WTC11 (cell line): ENCODE results near the gene TRIM50. TPM values are rescaled to one million over a fixed set of nuclear protein-coding genes. Genes with fewer than 3 reads are reported as not detected.

Experiments
- ATAC-seq: fragments of 200-7000 bp; cut with Tn5 transposase; 2 replicates; pipeline ENCODE4 v1.10.0; 2021; ENCODE audit warnings: mild to moderate bottlenecking, moderate library complexity
- CTCF ChIA-PET: fragments of 300-600 bp; sonication (Branson Sonifier 250); formaldehyde crosslinking; loops from one replicate; lab custom pipeline; 2021; ENCODE audit warnings: antibody characterized with exemption; lab: Charles Lee
- POLR2A ChIA-PET: fragments of 350-600 bp; sonication (Branson Sonifier 250); formaldehyde crosslinking; loops from one replicate; lab custom pipeline; 2021; ENCODE audit warnings: antibody characterized with exemption; lab: Charles Lee
- DNase-seq: peaks from one replicate; pipeline ENCODE4 v3.0.0; 2021; ENCODE audit warnings: low spot score
- H3K27ac Mint-ChIP-seq: 2 replicates; pipeline ENCODE4 v1.8.0; 2021; ENCODE audit warnings: mixed read lengths
- H3K27me3 Mint-ChIP-seq: 2 replicates; pipeline ENCODE4 v1.8.0; 2021; ENCODE audit warnings: low read depth, mild to moderate bottlenecking, moderate library complexity, mixed read lengths
- H3K36me3 Mint-ChIP-seq: 2 replicates; pipeline ENCODE4 v1.8.0; 2021; ENCODE audit warnings: mixed read lengths
- H3K4me1 Mint-ChIP-seq: 2 replicates; pipeline ENCODE4 v1.8.0; 2022; ENCODE audit warnings: mixed read lengths
- H3K4me3 Mint-ChIP-seq: 2 replicates; pipeline ENCODE4 v1.8.0; 2021; ENCODE audit warnings: mild to moderate bottlenecking, moderate library complexity, mixed read lengths
- H3K9me3 Mint-ChIP-seq: 2 replicates; pipeline ENCODE4 v1.8.0; 2021; ENCODE audit warnings: mixed read lengths
- CBFB ChIP-seq: sonication (generic); formaldehyde crosslinking; IDR thresholded peaks from 2 replicates; pipeline ENCODE4 v1.8.1; 2022; ENCODE audit warnings: mild to moderate bottlenecking, low read depth, missing genetic modification reagents
- CREM ChIP-seq: sonication (generic); formaldehyde crosslinking; IDR thresholded peaks from 2 replicates; pipeline ENCODE4 v1.8.1; 2022; ENCODE audit warnings: mild to moderate bottlenecking, missing genetic modification reagents, moderate library complexity
- E2F1 ChIP-seq: sonication (generic); formaldehyde crosslinking; IDR thresholded peaks from 2 replicates; pipeline ENCODE4 v1.8.0; 2022; ENCODE audit warnings: mild to moderate bottlenecking, missing genetic modification reagents
- ERG ChIP-seq: fragments of 250-450 bp; sonication (Bioruptor Pico); IDR thresholded peaks from 2 replicates; pipeline ENCODE4 v1.8.0; 2021; ENCODE audit warnings: mild to moderate bottlenecking
- GABPB1 ChIP-seq: sonication (generic); formaldehyde crosslinking; IDR thresholded peaks from 2 replicates; pipeline ENCODE4 v1.8.1; 2023; ENCODE audit warnings: mild to moderate bottlenecking, missing genetic modification reagents
- HMGA2 ChIP-seq: fragments of 250-450 bp; sonication (Bioruptor Pico); IDR thresholded peaks from 2 replicates; pipeline ENCODE4 v1.4.0; 2021; ENCODE audit warnings: mild to moderate bottlenecking, moderate library complexity
- KAT7 ChIP-seq: sonication (generic); formaldehyde crosslinking; IDR thresholded peaks from 2 replicates; pipeline ENCODE4 v1.8.1; 2023; ENCODE audit warnings: missing genetic modification reagents, mild to moderate bottlenecking, borderline replicate concordance
- MAX ChIP-seq: sonication (generic); formaldehyde crosslinking; IDR thresholded peaks from 2 replicates; pipeline ENCODE4 v1.8.0; 2022; ENCODE audit warnings: mild to moderate bottlenecking, missing genetic modification reagents
- MXD4 ChIP-seq: fragments of 250-450 bp; sonication (Bioruptor Pico); IDR thresholded peaks from 2 replicates; pipeline ENCODE4 v1.8.0; 2021; ENCODE audit warnings: mild to moderate bottlenecking, moderate library complexity, borderline replicate concordance
- MYBL2 ChIP-seq: sonication (generic); formaldehyde crosslinking; IDR thresholded peaks from 2 replicates; pipeline ENCODE4 v1.8.1; 2023; ENCODE audit warnings: mild to moderate bottlenecking, moderate library complexity, missing genetic modification reagents
- OVOL2 ChIP-seq: fragments of 250-450 bp; sonication (Bioruptor Pico); IDR thresholded peaks from 2 replicates; pipeline ENCODE4 v1.9.0; 2021; ENCODE audit warnings: mild to moderate bottlenecking, borderline replicate concordance
- PREB ChIP-seq: sonication (generic); formaldehyde crosslinking; IDR thresholded peaks from 2 replicates; pipeline ENCODE4 v1.8.1; 2022; ENCODE audit warnings: mild to moderate bottlenecking, missing genetic modification reagents, moderate library complexity, borderline replicate concordance
- RORB ChIP-seq: fragments of 250-450 bp; sonication (Bioruptor Pico); IDR thresholded peaks from 2 replicates; pipeline ENCODE4 v1.9.0; 2021; ENCODE audit warnings: mild to moderate bottlenecking
- SMAD4 ChIP-seq: sonication (generic); formaldehyde crosslinking; IDR thresholded peaks from 2 replicates; pipeline ENCODE4 v1.8.0; 2022; ENCODE audit warnings: mild to moderate bottlenecking, missing genetic modification reagents
- SP1 ChIP-seq: sonication (generic); formaldehyde crosslinking; conservative IDR thresholded peaks from 2 replicates; pipeline ENCODE4 v1.8.1; 2022; ENCODE audit warnings: missing genetic modification reagents
- TCF7 ChIP-seq: sonication (generic); formaldehyde crosslinking; IDR thresholded peaks from 2 replicates; pipeline ENCODE4 v1.8.0; 2022; ENCODE audit warnings: mild to moderate bottlenecking, low read depth, missing genetic modification reagents, moderate library complexity
- TEAD1 ChIP-seq: sonication (generic); formaldehyde crosslinking; IDR thresholded peaks from 2 replicates; pipeline ENCODE4 v1.8.0; 2022; ENCODE audit warnings: mild to moderate bottlenecking, missing genetic modification reagents
- TEAD4 ChIP-seq: sonication (generic); formaldehyde crosslinking; IDR thresholded peaks from 2 replicates; pipeline ENCODE4 v1.8.0; 2022; ENCODE audit warnings: mild to moderate bottlenecking, missing genetic modification reagents
- ZBTB43 ChIP-seq: sonication (generic); formaldehyde crosslinking; IDR thresholded peaks from 2 replicates; pipeline ENCODE4 v1.8.1; 2023; ENCODE audit warnings: mild to moderate bottlenecking, missing genetic modification reagents
- ZMAT4 ChIP-seq: fragments of 250-450 bp; sonication (Bioruptor Pico); IDR thresholded peaks from 2 replicates; pipeline ENCODE4 v1.9.0; 2021; ENCODE audit warnings: mild to moderate bottlenecking
- ZNF396 ChIP-seq: fragments of 250-450 bp; sonication (Bioruptor Pico); IDR thresholded peaks from 2 replicates; pipeline ENCODE4 v1.8.0; 2021; ENCODE audit warnings: mild to moderate bottlenecking, moderate library complexity, borderline replicate concordance
- ZNF423 ChIP-seq: fragments of 250-450 bp; sonication (Bioruptor Pico); IDR thresholded peaks from 2 replicates; pipeline ENCODE4 v2.1.2; 2022; ENCODE audit warnings: mild to moderate bottlenecking, moderate library complexity
- total RNA-seq: library from RNA; stranded (reverse); gene quantifications from 3 replicates; pipeline ENCODE4 v1.2.3, GENCODE V29; 2021
- TF ChIP-seq, protein P1 (sequence below): sonication (generic); formaldehyde crosslinking; IDR thresholded peaks from 2 replicates; pipeline ENCODE4 v1.8.1; 2023; ENCODE audit warnings: mild to moderate bottlenecking, moderate library complexity, missing genetic modification reagents
- TF ChIP-seq, protein P2 (sequence below): sonication (generic); formaldehyde crosslinking; IDR thresholded peaks from 2 replicates; pipeline ENCODE4 v1.8.0; 2023; ENCODE audit warnings: missing genetic modification reagents

TRIM50 gene
- total RNA-seq, 1 experiment from 2014 or later: 0.15 TPM

DNA sequence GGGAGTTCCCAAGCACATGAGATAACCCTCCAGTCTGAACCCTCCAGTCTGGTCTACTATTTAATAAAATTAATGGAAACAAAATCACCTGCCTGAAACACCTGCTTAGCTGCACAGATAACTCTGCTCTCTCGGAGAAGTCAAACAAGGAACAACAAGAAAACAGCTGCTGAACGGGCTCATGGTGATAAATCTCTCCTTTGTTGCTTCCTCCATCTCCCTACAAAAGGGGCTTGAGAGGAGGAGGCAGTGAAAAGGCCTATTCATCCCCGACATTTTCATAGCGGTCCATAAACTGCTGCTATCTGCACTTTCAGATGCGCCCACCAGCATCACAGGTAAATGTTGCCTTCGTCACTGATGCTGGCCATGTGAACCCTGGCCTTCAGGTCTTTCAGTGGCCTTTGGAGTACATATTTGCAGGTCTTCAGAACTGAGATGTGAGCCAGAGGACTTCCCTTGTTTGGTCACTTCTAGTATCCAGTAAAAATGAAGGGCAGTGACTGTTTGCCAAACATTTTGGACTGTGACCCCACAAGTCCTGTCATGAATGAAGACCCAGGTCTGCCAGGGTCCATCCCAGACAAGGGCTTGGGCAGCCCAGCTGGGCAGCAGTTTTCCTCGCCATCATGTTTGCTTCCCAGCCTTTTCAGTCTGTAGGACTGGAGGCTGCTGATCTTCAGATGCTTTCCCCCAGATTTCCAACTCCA is 15.9 kb upstream of the TRIM50 start:
- H3K9me3 Mint-ChIP-seq: no peaks in the 10 kb centered on the region
- POLR2A ChIA-PET: no interaction called here
- H3K27me3 Mint-ChIP-seq: no peaks in the 10 kb centered on the region; the same call in 1 of the 2 replicates
- H3K36me3 Mint-ChIP-seq: no peaks in the 10 kb centered on the region
- TF ChIP-seq, protein P1, sequence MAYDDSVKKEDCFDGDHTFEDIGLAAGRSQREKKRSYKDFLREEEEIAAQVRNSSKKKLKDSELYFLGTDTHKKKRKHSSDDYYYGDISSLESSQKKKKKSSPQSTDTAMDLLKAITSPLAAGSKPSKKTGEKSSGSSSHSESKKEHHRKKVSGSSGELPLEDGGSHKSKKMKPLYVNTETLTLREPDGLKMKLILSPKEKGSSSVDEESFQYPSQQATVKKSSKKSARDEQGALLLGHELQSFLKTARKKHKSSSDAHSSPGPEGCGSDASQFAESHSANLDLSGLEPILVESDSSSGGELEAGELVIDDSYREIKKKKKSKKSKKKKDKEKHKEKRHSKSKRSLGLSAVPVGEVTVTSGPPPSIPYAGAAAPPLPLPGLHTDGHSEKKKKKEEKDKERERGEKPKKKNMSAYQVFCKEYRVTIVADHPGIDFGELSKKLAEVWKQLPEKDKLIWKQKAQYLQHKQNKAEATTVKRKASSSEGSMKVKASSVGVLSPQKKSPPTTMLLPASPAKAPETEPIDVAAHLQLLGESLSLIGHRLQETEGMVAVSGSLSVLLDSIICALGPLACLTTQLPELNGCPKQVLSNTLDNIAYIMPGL (CRISPR knock-in tag): no peak
- TF ChIP-seq TEAD1 (CRISPR knock-in tag) (no peak), PREB (no peak), ERG (CRISPR knock-in tag) (no peak), RORB (CRISPR knock-in tag) (no peak), ZBTB43 (no peak), MYBL2 (no peak), MXD4 (CRISPR knock-in tag) (no peak), CREM (CRISPR knock-in tag) (no peak), ZMAT4 (CRISPR knock-in tag) (no peak)
- TF ChIP-seq, all 79 proteins: peak for 0
- no peak overlapping the region for H3K4me3 Mint-ChIP-seq
- no peak overlapping the region for H3K27ac Mint-ChIP-seq
- no peak for DNase-seq
- no peak for ATAC-seq
- CTCF ChIA-PET: interaction anchor here (1.0 to 3.0 kb wide), 7 partner anchors 11 to 87 kb away, joined by 4 to 22 read pairs (median 7); no protein-coding TSS in a partner anchor
- H3K4me1 Mint-ChIP-seq: peaks cover 40% of the 10 kb centered on the region

DNA sequence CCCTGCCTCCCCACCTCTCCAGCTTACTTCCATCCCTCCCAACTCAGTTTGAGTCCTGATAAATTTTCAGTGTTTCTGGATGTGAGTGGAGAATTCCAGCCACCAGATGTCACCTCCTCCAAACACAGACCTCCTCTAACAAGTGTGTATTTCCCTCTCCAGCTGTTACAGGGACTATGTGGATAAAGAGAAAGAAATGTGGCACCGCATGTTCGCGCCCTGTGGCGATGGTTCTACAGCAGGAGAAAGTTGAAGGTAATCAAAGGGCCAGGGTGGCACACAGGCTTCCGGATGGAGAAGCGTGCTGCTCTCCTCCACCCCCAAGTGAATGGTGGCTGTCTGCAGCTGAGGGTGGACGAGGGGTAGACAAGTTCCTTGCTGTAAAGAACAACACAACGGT is 14.8 kb upstream of the TRIM50 start:
- CTCF ChIA-PET: interaction anchor here (0.6 to 3.4 kb wide), 21 partner anchors 9 to 244 kb away, joined by 3 to 22 read pairs (median 4); partner anchors contain the start of gene NSUN5

DNA sequence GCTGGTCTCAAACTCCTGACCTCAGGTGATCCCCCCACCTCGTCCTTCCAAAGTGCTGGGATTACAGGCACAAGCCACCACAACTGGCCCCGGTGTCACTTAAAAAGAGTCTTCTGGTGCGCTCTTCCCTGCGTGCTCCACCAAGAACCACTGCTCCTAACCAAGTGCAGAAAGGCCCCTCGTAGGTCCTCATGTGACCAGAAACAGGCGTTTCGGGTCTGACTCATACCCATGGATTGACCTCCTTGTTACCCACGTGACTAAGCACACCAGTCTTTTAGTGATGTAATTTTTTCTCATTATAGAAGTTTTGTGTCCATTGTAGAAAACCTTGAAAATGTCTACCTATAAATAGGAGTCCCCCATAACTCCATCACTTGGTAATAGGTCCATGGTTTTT is 14.0 kb upstream of the TRIM50 start:
- ChIA-PET CTCF (interaction anchor here (0.6 to 3.4 kb wide), 21 partner anchors 9 to 245 kb away, joined by 3 to 26 read pairs (median 5); partner anchors contain the start of gene NSUN5), POLR2A (interaction anchor here (0.8 kb wide), 1 partner anchor 17 kb away, joined by 3 read pairs; no protein-coding TSS in a partner anchor)
- H3K36me3 Mint-ChIP-seq: no peaks in the 10 kb centered on the region
- peaks cover 40% of the 10 kb centered on the region for H3K4me1 Mint-ChIP-seq
- H3K4me3 Mint-ChIP-seq: no peak overlapping the region
- ATAC-seq: no peak
- no peak for DNase-seq
- no peaks in the 10 kb centered on the region; the same call in 1 of the 2 replicates for H3K27me3 Mint-ChIP-seq
- no peaks in the 10 kb centered on the region for H3K9me3 Mint-ChIP-seq
- H3K27ac Mint-ChIP-seq: no peak overlapping the region
- TF ChIP-seq MAX (CRISPR knock-in tag) (no peak), E2F1 (CRISPR knock-in tag) (no peak), SMAD4 (no peak), KAT7 (CRISPR knock-in tag) (no peak), ZNF396 (no peak), HMGA2 (no peak), OVOL2 (CRISPR knock-in tag) (no peak), SP1 (CRISPR knock-in tag) (no peak), ZNF423 (CRISPR knock-in tag) (no peak)
- TF ChIP-seq, protein P2, sequence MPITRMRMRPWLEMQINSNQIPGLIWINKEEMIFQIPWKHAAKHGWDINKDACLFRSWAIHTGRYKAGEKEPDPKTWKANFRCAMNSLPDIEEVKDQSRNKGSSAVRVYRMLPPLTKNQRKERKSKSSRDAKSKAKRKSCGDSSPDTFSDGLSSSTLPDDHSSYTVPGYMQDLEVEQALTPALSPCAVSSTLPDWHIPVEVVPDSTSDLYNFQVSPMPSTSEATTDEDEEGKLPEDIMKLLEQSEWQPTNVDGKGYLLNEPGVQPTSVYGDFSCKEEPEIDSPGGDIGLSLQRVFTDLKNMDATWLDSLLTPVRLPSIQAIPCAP (CRISPR knock-in tag): no peak

More for the DNA sequence above, 14.8 kb upstream of the TRIM50 start:
- peak; percentile 69 for ATAC-seq
- TF ChIP-seq CBFB (CRISPR knock-in tag): no peak
- no peak for TF ChIP-seq TCF7
- peak; percentile 39; the same call in 1 of the 2 replicates for TF ChIP-seq MAX (CRISPR knock-in tag)
- TF ChIP-seq TEAD4 (CRISPR knock-in tag): peak; percentile 82
- peak; percentile 49; the same call in 1 of the 2 replicates for TF ChIP-seq GABPB1 (CRISPR knock-in tag)
- TF ChIP-seq SMAD4: no peak
- peak; percentile 59; the same call in 1 of the 2 replicates for TF ChIP-seq TEAD1 (CRISPR knock-in tag)
- POLR2A ChIA-PET: interaction anchor here (0.8 kb wide), 1 partner anchor 18 kb away, joined by 3 read pairs; no protein-coding TSS in a partner anchor
- Mint-ChIP-seq H3K4me3 (no peak overlapping the region), H3K4me1 (peaks cover 40% of the 10 kb centered on the region), H3K27me3 (no peaks in the 10 kb centered on the region; the same call in 1 of the 2 replicates), H3K9me3 (no peaks in the 10 kb centered on the region), H3K27ac (peak overlapping the region; percentile 5), H3K36me3 (no peaks in the 10 kb centered on the region)
- DNase-seq: no peak
